HEK293 (cell line): ENCODE data around the gene CAMK2N2.

Experiments used
- CTCF ChIA-PET: fragments of 350-600 bp; formaldehyde crosslinking; extraction: SDS; loops from one replicate; lab custom pipeline; 2021; ENCODE audit warnings: antibody characterized with exemption; lab: Yijun Ruan, JAX
- POLR2A ChIA-PET: fragments of 300-600 bp; formaldehyde crosslinking; extraction: SDS; loops from one replicate; lab custom pipeline; 2020; ENCODE audit warnings: antibody characterized with exemption, inconsistent platforms; lab: Yijun Ruan, JAX
- H3K27ac ChIP-seq: fragments of 200-500 bp; sonication (Bioruptor generic); 2 replicates; pipeline ENCODE4 v1.5.1; 2014; ENCODE audit warnings: low read depth, low read length, control low read depth, inconsistent platforms; ENCODE audit errors: extremely low read depth
- H3K36me3 ChIP-seq, 2 experiments: fragments of 200-500 bp in 1 of 2; sonication (Bioruptor generic) in 1 of 2; 1 replicate in 1 of 2; 2 replicates in 1 of 2; pipeline ENCODE4 v1.5.1; 2014 to 2017; ENCODE audit warnings: inconsistent platforms in 2 of 2, low read length in 2 of 2; ENCODE audit not compliant: control insufficient read depth in 2 of 2, insufficient read depth in 1 of 2
- H3K4me1 ChIP-seq: fragments of 200-500 bp; sonication (Bioruptor generic); 2 replicates; pipeline ENCODE4 v1.5.1; 2014; ENCODE audit warnings: mild to moderate bottlenecking, low read length, inconsistent platforms; ENCODE audit not compliant: control insufficient read depth, insufficient read depth
- H3K4me3 ChIP-seq: 2 replicates; pipeline ENCODE4 v1.5.1; 2011; ENCODE audit warnings: low read depth, mild to moderate bottlenecking, control low read depth, low read length, moderate library complexity
- H3K9me3 ChIP-seq: fragments of 200-500 bp; sonication (Bioruptor generic); 2 replicates; pipeline ENCODE4 v1.5.1; 2014; ENCODE audit warnings: low read depth, low read length, inconsistent platforms; ENCODE audit not compliant: control insufficient read depth, insufficient read depth
- CTCF ChIP-seq: fragments of 450-650 bp; formaldehyde crosslinking; IDR thresholded peaks from 2 replicates; pipeline ENCODE4 v1.5.1; 2016; ENCODE audit warnings: missing biosample characterization, missing genetic modification characterization
- HIC1 ChIP-seq: fragments of 450-650 bp; formaldehyde crosslinking; IDR thresholded peaks from 2 replicates; pipeline ENCODE4 v1.5.1; 2016; ENCODE audit warnings: missing biosample characterization, missing genetic modification characterization
- KLF8 ChIP-seq: fragments of 450-650 bp; formaldehyde crosslinking; IDR thresholded peaks from 2 replicates; pipeline ENCODE4 v1.5.1; 2016; ENCODE audit warnings: missing biosample characterization, missing genetic modification characterization
- REST ChIP-seq: fragments of 450-650 bp; formaldehyde crosslinking; IDR thresholded peaks from 2 replicates; pipeline ENCODE4 v1.5.1; 2016; ENCODE audit warnings: missing biosample characterization, missing genetic modification characterization
- TCF7L2 ChIP-seq: IDR thresholded peaks from 2 replicates; pipeline ENCODE4 v1.6.1; 2011; ENCODE audit warnings: low read depth, mild to moderate bottlenecking, inconsistent platforms, low read length, moderate library complexity, borderline replicate concordance
- WT1 ChIP-seq: fragments of 450-650 bp; formaldehyde crosslinking; IDR thresholded peaks from 2 replicates; pipeline ENCODE4 v1.5.1; 2016; ENCODE audit warnings: missing biosample characterization, missing genetic modification characterization
- ZBTB20 ChIP-seq: fragments of 450-650 bp; formaldehyde crosslinking; IDR thresholded peaks from 2 replicates; pipeline ENCODE4 v1.5.1; 2016; ENCODE audit warnings: missing biosample characterization, missing genetic modification characterization
- ZBTB49 ChIP-seq: fragments of 450-650 bp; formaldehyde crosslinking; IDR thresholded peaks from 2 replicates; pipeline ENCODE4 v1.5.1; 2016; ENCODE audit warnings: missing biosample characterization, missing genetic modification characterization, low read depth
- ZBTB6 ChIP-seq: fragments of 450-650 bp; formaldehyde crosslinking; IDR thresholded peaks from 2 replicates; pipeline ENCODE4 v1.5.1; 2017; ENCODE audit warnings: missing biosample characterization, missing genetic modification characterization
- ZNF140 ChIP-seq: fragments of 450-650 bp; formaldehyde crosslinking; IDR thresholded peaks from 2 replicates; pipeline ENCODE4 v1.5.1; 2016; ENCODE audit warnings: missing biosample characterization, missing genetic modification characterization
- ZNF19 ChIP-seq: fragments of 450-650 bp; formaldehyde crosslinking; IDR thresholded peaks from 2 replicates; pipeline ENCODE4; 2016; ENCODE audit warnings: missing biosample characterization, missing genetic modification characterization, low read depth
- ZNF280C ChIP-seq: fragments of 450-650 bp; formaldehyde crosslinking; IDR thresholded peaks from 2 replicates; pipeline ENCODE4 v1.5.1; 2016; ENCODE audit warnings: missing biosample characterization, missing genetic modification characterization
- ZNF302 ChIP-seq: fragments of 450-650 bp; formaldehyde crosslinking; IDR thresholded peaks from 2 replicates; pipeline ENCODE4 v1.5.1; 2016; ENCODE audit warnings: missing biosample characterization, missing genetic modification characterization, low read depth
- ZNF548 ChIP-seq: fragments of 450-650 bp; formaldehyde crosslinking; IDR thresholded peaks from 2 replicates; pipeline ENCODE4 v1.5.1; 2016; ENCODE audit warnings: missing biosample characterization, missing genetic modification characterization
- ZNF654 ChIP-seq: fragments of 450-650 bp; formaldehyde crosslinking; IDR thresholded peaks from 2 replicates; pipeline ENCODE4 v1.5.1; 2016; ENCODE audit warnings: low read depth, missing biosample characterization, missing genetic modification characterization
- ZNF704 ChIP-seq: fragments of 450-650 bp; formaldehyde crosslinking; IDR thresholded peaks from 2 replicates; pipeline ENCODE4 v1.5.1; 2016; ENCODE audit warnings: missing biosample characterization, missing genetic modification characterization

The CAMK2N2 gene

GRCh38 chr3:184260724-184261269 lies 556 bp downstream of the CAMK2N2 start (continued):
- TF ChIP-seq HIC1 (tag by site-specific recombination) = peak; percentile 63
- no peak for TF ChIP-seq ZNF280C (tag by site-specific recombination)
- TF ChIP-seq KLF8 = no peak
- no peak for TF ChIP-seq ZNF140 (tag by site-specific recombination)
- no peak for TF ChIP-seq REST (tag by site-specific recombination)
- TF ChIP-seq ZNF704 (tag by site-specific recombination) = no peak
- no peak for TF ChIP-seq WT1 (tag by site-specific recombination)
- TF ChIP-seq ZBTB20 = peak; percentile 83
- TF ChIP-seq TCF7L2 = no peak
- no peak for TF ChIP-seq ZNF654
- TF ChIP-seq ZNF19 (tag by site-specific recombination) = no peak
- TF ChIP-seq ZNF548 (tag by site-specific recombination) = no peak

- Histone ChIP-seq H3K4me3 (peak overlapping the region; percentile 50), H3K4me1 (no peaks in the 10 kb centered on the region; the same call in 1 of the 2 replicates), H3K9me3 (no peaks in the 10 kb centered on the region), H3K27ac (no peak overlapping the region), H3K36me3 (peaks cover 0 to 6% of the 10 kb centered on the region in 2 experiments; a peak in 1 of 3 replicates)
- CTCF ChIA-PET = interaction anchor here (1.1 kb wide), 1 partner anchor 9 kb away, joined by 3 read pairs; no protein-coding TSS in a partner anchor
- POLR2A ChIA-PET = interaction anchor here (1.2 to 1.6 kb wide), 4 partner anchors 10 to 84 kb away, joined by 3 to 4 read pairs (median 3); partner anchors contain the start of gene EEF1AKMT4
- TF ChIP-seq ZBTB49 (no peak), CTCF (tag by site-specific recombination) (no peak), ZNF302 (no peak), ZBTB6 (no peak)
Measured at GRCh38 chr3:184259878-184260723, 1.3 kb downstream of the CAMK2N2 start.
